Measurements from ENCODE around the gene NCOA3. TPM values are rescaled to one million over a fixed set of nuclear protein-coding genes. Genes with fewer than 3 reads are reported as not detected.

The NCOA3 gene
- total and polyA plus RNA-seq, 2 experiments from 2014 or later: 6.7 to 25.8 TPM

GRCh38 chr20:47489448-47489872, 12.2 kb upstream of the NCOA3 start:
- Mint-ChIP-seq H3K4me1 (peaks cover 18% of the 10 kb centered on the region), H3K4me3 (no peak overlapping the region), H3K27ac (no peak overlapping the region), H3K9me3 (no peaks in the 10 kb centered on the region), H3K36me3 (ENCODE audit: low read depth) (no peaks in the 10 kb centered on the region), H3K27me3 (ENCODE audit: insufficient read depth, low read depth, poor library complexity) (peaks cover 4% of the 10 kb centered on the region)
- peaks cover 18% of the 10 kb centered on the region for H3K4me1 ChIP-seq (ENCODE audit: insufficient read depth)
- no peak overlapping the region for H2AFZ ChIP-seq
- H3F3A ChIP-seq (replicated peaks; ENCODE audit: low read depth): no peaks in the 10 kb centered on the region
- H3K27me3 ChIP-seq (ENCODE audit: insufficient read depth): no peaks in the 10 kb centered on the region
- no peak overlapping the region for H3K27ac ChIP-seq (ENCODE audit: low read depth)
- H3K4me2 ChIP-seq: no peak overlapping the region
- no peaks in the 10 kb centered on the region for H3K79me2 ChIP-seq (replicated peaks; ENCODE audit: insufficient read depth)
- no peak overlapping the region for H3K4me3 ChIP-seq
- TF ChIP-seq, protein P1, sequence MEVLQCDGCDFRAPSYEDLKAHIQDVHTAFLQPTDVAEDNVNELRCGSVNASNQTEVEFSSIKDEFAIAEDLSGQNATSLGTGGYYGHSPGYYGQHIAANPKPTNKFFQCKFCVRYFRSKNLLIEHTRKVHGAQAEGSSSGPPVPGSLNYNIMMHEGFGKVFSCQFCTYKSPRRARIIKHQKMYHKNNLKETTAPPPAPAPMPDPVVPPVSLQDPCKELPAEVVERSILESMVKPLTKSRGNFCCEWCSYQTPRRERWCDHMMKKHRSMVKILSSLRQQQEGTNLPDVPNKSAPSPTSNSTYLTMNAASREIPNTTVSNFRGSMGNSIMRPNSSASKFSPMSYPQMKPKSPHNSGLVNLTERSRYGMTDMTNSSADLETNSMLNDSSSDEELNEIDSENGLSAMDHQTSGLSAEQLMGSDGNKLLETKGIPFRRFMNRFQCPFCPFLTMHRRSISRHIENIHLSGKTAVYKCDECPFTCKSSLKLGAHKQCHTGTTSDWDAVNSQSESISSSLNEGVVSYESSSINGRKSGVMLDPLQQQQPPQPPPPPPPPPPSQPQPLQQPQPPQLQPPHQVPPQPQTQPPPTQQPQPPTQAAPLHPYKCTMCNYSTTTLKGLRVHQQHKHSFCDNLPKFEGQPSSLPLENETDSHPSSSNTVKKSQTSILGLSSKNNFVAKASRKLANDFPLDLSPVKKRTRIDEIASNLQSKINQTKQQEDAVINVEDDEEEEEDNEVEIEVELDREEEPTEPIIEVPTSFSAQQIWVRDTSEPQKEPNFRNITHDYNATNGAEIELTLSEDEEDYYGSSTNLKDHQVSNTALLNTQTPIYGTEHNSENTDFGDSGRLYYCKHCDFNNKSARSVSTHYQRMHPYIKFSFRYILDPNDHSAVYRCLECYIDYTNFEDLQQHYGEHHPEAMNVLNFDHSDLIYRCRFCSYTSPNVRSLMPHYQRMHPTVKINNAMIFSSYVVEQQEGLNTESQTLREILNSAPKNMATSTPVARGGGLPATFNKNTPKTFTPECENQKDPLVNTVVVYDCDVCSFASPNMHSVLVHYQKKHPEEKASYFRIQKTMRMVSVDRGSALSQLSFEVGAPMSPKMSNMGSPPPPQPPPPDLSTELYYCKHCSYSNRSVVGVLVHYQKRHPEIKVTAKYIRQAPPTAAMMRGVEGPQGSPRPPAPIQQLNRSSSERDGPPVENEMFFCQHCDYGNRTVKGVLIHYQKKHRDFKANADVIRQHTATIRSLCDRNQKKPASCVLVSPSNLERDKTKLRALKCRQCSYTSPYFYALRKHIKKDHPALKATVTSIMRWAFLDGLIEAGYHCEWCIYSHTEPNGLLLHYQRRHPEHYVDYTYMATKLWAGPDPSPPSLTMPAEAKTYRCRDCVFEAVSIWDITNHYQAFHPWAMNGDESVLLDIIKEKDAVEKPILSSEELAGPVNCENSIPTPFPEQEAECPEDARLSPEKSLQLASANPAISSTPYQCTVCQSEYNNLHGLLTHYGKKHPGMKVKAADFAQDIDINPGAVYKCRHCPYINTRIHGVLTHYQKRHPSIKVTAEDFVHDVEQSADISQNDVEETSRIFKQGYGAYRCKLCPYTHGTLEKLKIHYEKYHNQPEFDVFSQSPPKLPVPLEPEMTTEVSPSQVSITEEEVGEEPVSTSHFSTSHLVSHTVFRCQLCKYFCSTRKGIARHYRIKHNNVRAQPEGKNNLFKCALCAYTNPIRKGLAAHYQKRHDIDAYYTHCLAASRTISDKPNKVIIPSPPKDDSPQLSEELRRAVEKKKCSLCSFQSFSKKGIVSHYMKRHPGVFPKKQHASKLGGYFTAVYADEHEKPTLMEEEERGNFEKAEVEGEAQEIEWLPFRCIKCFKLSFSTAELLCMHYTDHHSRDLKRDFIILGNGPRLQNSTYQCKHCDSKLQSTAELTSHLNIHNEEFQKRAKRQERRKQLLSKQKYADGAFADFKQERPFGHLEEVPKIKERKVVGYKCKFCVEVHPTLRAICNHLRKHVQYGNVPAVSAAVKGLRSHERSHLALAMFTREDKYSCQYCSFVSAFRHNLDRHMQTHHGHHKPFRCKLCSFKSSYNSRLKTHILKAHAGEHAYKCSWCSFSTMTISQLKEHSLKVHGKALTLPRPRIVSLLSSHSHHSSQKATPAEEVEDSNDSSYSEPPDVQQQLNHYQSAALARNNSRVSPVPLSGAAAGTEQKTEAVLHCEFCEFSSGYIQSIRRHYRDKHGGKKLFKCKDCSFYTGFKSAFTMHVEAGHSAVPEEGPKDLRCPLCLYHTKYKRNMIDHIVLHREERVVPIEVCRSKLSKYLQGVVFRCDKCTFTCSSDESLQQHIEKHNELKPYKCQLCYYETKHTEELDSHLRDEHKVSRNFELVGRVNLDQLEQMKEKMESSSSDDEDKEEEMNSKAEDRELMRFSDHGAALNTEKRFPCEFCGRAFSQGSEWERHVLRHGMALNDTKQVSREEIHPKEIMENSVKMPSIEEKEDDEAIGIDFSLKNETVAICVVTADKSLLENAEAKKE (CRISPR knock-in tag; IDR thresholded peaks at IDR 0.05): no peak
- TF ChIP-seq CREB1 (CRISPR knock-in tag; IDR thresholded peaks at IDR 0.05; ENCODE audit: low read depth): no peak
- no peak for TF ChIP-seq ZNF114 (CRISPR knock-in tag; IDR thresholded peaks at IDR 0.05)
- TF ChIP-seq POLR2AphosphoS5 (IDR thresholded peaks at IDR 0.05; ENCODE audit: low read depth): no peak
- TF ChIP-seq STAT1 (IDR thresholded peaks at IDR 0.05; ENCODE audit: unreplicated experiment): no peak
- TF ChIP-seq ZNF331 (CRISPR knock-in tag; IDR thresholded peaks at IDR 0.05; ENCODE audit: low read depth): no peak
- no peak for TF ChIP-seq JUNB (IDR thresholded peaks at IDR 0.05; ENCODE audit: unreplicated experiment)
- TF ChIP-seq EZH2 (IDR thresholded peaks at IDR 0.05; ENCODE audit: low read depth, unreplicated experiment): no peak
- TF ChIP-seq, protein P2, sequence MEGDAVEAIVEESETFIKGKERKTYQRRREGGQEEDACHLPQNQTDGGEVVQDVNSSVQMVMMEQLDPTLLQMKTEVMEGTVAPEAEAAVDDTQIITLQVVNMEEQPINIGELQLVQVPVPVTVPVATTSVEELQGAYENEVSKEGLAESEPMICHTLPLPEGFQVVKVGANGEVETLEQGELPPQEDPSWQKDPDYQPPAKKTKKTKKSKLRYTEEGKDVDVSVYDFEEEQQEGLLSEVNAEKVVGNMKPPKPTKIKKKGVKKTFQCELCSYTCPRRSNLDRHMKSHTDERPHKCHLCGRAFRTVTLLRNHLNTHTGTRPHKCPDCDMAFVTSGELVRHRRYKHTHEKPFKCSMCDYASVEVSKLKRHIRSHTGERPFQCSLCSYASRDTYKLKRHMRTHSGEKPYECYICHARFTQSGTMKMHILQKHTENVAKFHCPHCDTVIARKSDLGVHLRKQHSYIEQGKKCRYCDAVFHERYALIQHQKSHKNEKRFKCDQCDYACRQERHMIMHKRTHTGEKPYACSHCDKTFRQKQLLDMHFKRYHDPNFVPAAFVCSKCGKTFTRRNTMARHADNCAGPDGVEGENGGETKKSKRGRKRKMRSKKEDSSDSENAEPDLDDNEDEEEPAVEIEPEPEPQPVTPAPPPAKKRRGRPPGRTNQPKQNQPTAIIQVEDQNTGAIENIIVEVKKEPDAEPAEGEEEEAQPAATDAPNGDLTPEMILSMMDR (conservative IDR thresholded peaks at IDR 0.05; ENCODE audit: low read depth in 2 of 2): no peak
- TF ChIP-seq, protein P3, sequence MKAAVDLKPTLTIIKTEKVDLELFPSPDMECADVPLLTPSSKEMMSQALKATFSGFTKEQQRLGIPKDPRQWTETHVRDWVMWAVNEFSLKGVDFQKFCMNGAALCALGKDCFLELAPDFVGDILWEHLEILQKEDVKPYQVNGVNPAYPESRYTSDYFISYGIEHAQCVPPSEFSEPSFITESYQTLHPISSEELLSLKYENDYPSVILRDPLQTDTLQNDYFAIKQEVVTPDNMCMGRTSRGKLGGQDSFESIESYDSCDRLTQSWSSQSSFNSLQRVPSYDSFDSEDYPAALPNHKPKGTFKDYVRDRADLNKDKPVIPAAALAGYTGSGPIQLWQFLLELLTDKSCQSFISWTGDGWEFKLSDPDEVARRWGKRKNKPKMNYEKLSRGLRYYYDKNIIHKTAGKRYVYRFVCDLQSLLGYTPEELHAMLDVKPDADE (IDR thresholded peaks at IDR 0.05): no peak
- no peak for TF ChIP-seq EZH2phosphoT487 (IDR thresholded peaks at IDR 0.05; ENCODE audit: unreplicated experiment)
- no peak for TF ChIP-seq NANOG (IDR thresholded peaks at IDR 0.05; ENCODE audit: borderline replicate concordance)
- TF ChIP-seq, protein P4, sequence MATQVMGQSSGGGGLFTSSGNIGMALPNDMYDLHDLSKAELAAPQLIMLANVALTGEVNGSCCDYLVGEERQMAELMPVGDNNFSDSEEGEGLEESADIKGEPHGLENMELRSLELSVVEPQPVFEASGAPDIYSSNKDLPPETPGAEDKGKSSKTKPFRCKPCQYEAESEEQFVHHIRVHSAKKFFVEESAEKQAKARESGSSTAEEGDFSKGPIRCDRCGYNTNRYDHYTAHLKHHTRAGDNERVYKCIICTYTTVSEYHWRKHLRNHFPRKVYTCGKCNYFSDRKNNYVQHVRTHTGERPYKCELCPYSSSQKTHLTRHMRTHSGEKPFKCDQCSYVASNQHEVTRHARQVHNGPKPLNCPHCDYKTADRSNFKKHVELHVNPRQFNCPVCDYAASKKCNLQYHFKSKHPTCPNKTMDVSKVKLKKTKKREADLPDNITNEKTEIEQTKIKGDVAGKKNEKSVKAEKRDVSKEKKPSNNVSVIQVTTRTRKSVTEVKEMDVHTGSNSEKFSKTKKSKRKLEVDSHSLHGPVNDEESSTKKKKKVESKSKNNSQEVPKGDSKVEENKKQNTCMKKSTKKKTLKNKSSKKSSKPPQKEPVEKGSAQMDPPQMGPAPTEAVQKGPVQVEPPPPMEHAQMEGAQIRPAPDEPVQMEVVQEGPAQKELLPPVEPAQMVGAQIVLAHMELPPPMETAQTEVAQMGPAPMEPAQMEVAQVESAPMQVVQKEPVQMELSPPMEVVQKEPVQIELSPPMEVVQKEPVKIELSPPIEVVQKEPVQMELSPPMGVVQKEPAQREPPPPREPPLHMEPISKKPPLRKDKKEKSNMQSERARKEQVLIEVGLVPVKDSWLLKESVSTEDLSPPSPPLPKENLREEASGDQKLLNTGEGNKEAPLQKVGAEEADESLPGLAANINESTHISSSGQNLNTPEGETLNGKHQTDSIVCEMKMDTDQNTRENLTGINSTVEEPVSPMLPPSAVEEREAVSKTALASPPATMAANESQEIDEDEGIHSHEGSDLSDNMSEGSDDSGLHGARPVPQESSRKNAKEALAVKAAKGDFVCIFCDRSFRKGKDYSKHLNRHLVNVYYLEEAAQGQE (IDR thresholded peaks at IDR 0.05; ENCODE audit: unreplicated experiment): no peak
- ATAC-seq (no peak), DNase-seq (ENCODE audit: low spot score) (no peak)
- H3K36me3 ChIP-seq (ENCODE audit: insufficient read depth): no peaks in the 10 kb centered on the region
- H3K9me2 ChIP-seq (ENCODE audit: insufficient read depth): no peaks in the 10 kb centered on the region
- H4K20me1 ChIP-seq (replicated peaks; ENCODE audit: insufficient read depth): no peaks in the 10 kb centered on the region

All from GM23338 (cell line).